GM19372 (cell line): ENCODE results near the gene CWC27.

Experiments used
- ATAC-seq: cut with Tn5 transposase; IDR thresholded peaks from one replicate; pipeline ENCODE4 v1.9.1; 2021; ENCODE audit warnings: mild to moderate bottlenecking, low read depth, moderate library complexity; ENCODE audit not compliant: unreplicated experiment

The CWC27 gene

DNA sequence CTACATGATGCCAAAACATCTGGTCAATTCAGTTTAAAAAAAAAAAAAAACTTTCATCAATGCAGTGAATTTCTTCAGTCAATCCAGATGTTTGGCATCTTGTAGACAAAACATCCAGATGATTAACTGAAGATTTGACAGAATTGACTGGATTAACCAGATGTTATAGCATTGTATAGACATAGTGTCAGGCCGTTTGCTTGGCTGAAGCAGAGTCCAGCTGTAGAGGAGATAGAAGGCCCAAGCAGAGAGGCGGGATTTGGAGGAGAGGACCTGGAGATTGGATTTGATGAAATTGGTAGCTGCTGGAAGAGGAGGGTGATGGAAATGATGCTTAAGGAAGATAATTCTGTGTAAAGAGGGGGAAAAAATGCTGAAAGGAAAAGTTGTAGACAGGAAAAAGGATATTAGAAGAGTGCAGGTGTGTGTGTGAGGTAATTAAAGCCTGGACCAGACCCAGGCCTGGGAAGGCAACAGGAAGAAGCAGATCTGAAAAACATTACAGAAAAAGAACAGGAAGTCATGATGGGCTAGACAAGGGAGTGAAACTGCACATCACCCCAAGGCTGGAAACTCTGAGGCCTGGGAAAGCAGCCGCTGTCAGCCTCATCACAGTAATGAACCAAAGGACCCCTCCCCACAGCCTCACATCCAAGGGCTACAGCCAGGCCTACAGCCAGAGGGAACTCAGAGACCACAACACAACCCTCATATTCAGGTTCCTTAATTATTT, 258.3 kb downstream of the CWC27 start:
- ATAC-seq, result no peak

GRCh38 chr5:65029178-65029577, 260.4 kb downstream of the CWC27 start:
- ATAC-seq, result no peak

DNA sequence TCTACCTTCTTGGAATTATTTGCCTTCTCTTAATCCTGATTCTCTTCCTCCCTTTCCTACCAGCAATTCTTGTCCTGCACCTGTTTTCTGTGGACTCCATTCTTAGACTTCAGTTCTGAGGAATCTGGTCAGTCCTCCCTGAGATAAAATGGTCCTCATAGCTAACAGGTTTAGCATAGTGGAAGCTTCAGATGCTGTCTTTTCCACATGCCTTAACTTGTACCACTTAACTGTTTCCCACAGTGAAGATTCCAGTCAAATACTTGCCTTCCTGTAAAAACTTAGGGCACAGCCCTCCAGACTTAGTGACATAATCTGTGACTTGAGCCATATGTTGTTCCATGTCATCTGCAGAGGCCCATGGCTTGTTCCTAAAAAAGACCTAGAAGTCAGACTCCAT, 261.3 kb downstream of the CWC27 start:
- no peak for ATAC-seq

- no peak for ATAC-seq
Measured at GRCh38 chr5:65032250-65032649, 263.5 kb downstream of the CWC27 start.

DNA sequence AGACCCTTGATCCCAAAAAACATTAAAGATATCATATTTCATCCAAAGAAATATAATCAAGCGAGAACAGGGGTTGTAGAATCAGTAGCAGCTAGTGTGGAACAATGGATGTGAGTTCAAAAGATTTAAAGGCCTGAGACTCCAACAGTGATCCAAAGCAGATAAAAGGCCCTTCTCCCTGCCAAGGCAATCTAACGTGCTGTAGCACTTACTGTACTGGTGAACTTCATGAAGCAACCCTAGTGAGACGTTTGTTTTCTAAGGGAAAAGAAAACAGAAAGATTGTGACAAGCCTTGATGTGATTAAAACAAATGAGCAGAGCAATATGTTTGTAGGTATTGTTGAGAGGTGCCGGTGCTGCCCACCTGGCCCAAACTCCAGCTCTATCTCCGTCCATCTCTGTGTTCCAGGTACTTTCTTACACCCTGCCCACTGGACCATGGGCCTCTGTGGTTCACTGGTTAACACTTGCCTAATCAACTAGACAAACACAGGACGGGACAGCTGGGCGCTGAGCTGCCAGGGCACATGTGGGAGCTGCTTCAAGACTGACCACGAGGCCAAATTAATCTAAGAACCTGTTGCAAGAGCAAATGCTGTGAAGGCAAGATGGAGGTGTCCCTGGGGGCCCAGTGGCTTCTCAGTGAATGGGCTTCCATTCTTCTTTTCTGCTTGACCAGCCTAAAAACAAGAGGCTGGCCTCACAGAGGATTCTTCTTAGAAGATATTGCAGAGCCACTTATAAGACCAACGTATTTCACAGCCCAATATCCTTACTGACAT, 265.5 kb downstream of the CWC27 start:
- ATAC-seq, result no peak

DNA sequence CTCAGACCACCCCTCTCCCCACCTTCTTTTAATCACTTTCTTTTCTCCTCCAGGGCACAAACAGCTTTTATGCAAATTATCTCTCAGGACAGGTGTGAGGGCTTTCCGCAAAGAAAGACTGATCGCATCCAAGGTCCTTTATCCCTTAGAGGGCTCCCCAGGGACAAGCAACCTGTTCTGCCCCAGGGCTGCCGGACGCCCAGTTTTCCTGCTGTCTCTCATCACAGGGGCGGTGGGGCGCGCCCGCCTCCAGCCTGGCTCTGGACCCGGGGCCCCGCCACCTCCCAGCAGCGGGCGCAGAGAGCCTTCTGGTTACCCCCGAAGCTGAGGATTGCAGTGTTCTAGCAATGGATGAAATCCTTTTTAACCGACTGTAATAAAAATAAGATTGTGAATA, 266.1 kb downstream of the CWC27 start:
- no peak for ATAC-seq

DNA sequence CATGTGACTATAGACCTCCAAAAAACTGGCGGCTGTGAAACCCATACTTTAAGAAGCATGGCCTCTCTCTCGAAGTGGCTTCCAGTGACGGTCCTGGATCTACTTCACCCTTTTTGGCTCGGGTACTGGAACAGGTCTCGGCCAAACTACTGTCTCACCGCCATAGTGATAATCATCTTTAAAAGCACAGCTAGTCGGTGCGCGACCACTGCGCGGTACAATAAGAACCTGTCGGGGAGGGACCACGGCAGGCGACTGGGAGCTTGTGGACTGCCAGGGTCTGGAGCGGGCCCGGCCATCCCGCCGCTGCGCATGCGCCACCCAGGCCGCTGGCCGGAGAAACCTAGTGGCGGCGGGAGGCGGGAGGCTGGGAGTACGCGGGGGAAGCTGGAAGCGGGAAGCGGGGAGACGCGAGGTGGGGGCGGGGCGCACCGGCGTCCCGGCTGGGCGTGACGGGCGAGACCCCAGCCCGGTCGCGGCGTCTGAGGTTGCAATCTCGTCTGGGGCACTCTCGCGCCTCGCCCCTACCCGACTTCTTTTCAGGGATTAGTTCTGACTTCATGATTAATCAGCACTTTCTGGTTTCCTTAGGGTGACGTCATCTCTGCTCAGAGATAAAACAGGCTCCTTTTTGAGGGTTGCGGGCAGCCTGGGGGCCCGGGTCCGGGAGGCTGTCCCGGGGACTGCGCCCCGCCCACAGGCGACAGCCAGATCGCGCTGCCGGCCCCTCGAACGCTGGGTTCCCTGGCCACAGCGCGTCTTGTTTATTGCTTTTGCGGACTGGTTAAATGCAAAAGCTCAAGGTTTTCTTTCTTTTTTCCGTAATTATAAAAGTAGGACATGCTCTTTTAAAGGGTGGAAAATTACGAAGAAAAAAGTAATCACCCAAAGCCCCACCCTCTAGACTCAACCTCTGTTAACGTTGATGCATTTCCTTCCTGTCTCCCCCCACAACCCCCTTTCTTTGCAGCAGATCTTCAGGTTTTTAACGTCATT, 266.8 kb downstream of the CWC27 start:
- ATAC-seq, result peak; percentile 86

- ATAC-seq, result no peak
Measured at GRCh38 chr5:65037831-65038815, 269.4 kb downstream of the CWC27 start.

GRCh38 chr5:65041296-65042158, 272.8 kb downstream of the CWC27 start:
- no peak for ATAC-seq

DNA sequence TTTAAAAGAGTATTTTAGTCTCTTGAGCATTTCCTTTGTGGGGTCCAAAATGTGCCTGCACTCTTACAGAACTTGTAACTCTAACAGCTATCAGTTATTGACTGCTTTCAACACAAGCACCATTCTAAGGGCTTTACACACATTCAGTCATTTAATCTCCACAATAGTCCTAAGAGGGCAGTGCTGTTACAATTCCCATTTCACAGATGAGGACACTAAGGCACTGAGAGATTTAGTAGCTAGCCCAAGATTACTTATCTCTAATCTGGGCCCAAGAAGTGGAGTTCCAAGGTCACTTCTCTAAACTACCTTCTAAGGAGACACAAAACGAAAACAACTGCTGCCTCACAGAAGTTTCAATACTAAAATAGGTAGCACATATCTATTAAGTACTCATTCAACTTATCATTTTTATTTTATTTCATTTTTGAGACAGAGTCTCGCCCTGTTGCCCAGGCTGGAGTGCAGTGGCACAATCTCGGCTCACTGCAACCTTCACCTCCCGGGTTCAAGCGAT, 275.2 kb downstream of the CWC27 start:
- ATAC-seq, result no peak

DNA sequence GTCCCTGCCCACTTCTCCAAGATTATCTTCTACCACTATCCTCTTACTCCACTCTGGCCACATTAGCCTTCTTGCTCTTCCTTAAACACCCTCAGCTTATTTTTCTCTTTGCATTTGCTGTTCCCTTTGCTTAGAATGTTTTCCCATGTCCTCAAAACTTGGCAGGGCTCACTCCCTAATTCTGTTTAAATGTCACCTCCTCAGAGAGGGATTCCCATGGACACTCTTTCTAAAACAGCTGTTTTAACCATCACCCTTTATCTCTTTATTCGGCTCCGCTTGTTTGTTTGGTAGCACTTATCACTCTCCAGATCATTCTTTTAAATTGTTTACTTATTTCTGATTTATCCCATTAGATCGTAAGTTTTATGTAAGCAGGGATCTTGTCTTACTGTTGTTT, 278.5 kb downstream of the CWC27 start:
- ATAC-seq, result no peak

GRCh38 chr5:65047948-65048690, 279.4 kb downstream of the CWC27 start:
- peak; percentile 39 for ATAC-seq

GRCh38 chr5:65050140-65050539, 281.4 kb downstream of the CWC27 start:
- no peak for ATAC-seq

DNA sequence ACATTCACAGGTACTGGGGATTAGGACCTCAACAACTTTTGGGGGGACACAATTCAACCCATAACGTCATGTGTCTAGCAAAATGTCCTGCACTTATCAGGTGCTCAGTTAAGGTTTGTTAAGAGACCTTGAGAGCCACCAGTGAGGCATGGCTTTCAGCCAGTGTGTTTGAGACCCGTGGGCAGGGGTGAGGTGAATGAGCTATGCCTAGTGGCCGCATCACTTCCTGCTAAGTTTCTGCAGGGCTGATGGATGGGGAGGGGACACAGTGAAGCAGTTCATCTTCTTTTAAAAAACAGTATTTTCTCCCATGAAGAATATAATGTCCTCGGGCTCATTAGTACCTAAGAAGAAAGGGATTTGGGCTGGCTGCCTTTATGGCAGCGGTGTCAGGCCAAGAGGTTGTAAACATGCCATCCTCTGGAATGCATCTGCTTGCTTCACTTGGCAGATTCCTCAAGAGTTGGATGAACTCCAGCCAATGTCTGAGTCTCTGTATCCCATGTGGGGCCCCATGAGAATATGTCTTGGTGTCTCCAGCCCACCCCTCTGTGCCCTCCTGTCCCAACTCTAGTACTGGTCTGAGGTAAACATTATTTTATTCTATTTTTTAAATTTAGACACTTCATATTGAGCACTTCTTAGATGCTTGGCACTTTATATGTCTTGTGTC, 282.2 kb downstream of the CWC27 start:
- no peak for ATAC-seq

DNA sequence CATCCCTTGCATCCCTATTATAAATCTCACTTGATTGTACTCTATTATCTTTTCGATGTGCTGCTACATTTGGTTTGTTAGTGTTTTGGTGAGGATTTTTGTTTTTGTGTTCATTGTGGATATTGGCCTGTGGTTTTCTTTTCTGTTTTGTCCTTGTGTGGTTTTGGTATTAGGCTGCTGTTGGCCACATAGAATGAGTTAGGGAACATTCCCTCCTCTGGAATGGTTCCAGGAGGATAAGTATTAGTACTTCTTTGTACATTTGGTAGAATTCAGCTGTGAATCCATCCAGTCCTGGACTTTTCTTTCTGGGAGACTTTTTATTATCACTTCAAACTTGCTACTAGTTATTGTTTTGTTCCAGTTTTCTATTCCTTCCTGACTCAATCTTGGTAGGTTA, 287.2 kb downstream of the CWC27 start:
- no peak for ATAC-seq

DNA sequence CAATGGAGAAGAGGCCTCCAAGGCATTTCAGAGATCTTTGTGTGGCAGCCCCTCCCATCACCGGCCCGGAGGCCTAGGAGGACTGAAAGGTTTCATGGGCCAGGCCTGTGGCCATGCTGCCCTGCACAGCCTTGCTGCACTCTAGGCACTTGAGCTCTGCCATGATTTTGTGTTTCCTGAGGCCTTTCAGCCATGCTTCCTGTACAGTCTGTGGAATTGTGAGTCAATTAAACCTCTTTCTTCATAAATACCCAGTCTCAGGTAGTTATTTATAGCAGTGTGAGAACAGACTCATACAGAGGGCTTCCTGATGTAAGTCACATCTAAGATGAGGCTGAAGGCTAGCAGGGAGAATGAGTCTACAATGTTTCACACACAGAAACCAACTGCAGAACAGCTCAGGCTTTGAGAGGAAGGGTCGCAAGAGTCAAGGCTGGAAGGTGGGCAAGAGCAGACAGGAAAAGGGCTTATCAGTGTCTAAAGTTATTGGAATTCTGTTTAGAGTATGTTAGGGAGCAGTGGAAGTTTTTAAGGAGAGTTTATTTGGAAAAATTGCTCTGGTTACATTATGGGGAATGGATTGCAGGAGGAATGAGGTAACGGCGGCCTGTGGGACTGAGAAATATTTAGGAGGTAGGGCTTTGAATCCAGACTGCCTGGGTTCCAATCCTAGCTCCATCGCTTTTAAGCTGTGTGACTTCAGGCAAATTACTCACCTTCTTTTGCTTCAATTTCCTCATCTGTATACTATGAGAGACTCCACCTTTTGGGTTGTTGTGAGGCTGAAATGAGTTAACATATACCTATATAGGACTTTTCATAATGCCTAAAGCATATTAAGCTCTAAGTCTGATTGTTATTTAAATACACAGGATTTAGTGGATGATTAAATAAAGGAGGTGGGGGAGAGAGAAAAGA, 291.2 kb downstream of the CWC27 start:
- ATAC-seq, result no peak
